Measurements from ENCODE around the gene SNX32.

The SNX32 gene

DNA sequence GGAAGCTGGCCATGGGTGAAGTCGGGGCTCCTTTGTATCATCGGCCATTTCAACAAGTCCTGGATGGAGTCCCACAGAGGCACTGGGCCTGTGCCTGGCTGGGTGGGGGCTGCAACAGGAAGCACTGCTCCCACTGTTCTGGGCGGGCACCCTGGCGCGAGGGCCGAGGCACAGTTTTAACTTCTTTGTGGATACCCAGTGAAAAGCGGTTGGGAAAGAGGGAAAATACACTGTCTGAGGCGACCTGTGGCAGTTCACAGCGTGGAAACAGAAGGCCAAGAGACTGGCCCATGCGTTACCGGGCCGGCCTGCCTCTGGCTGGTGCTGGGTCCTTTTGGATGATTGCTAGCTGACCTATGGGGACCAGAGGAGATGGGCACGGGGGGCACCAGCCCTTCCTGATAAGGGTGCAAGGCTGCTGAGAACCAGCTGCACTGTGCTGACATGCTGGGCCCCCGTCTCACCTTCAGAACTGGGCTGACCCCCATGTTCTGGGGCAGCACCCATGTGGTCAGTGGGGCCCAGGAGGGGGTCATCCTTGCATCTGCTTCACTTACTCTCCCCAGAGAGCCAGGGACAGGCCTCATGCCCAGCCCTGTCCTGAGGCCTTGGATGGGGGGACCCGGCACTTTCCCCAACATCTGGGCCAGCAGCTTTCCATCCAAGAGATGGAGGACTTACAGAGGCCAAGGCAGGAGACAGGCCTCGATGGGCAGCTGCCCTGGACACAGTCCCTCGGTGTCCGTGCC, 42.7 kb upstream of the SNX32 start:
- Histone ChIP-seq H3K9me3 (ENCODE audit: severe bottlenecking) (no peaks in the 10 kb centered on the region), H3K27me3 (ENCODE audit: insufficient read depth, poor library complexity, severe bottlenecking) (peaks cover 25% of the 10 kb centered on the region), H3K4me1 (ENCODE audit: insufficient read depth, poor library complexity, severe bottlenecking) (peaks cover 11% of the 10 kb centered on the region), H3K27ac (ENCODE audit: poor library complexity, severe bottlenecking) (no peak overlapping the region), H3K4me3 (ENCODE audit: severe bottlenecking) (no peak overlapping the region), H3K36me3 (ENCODE audit: low read depth) (no peaks in the 10 kb centered on the region)
- DNase-seq (ENCODE audit: low spot score) (no peak), ATAC-seq (ENCODE audit: low read depth) (no peak)
- TF ChIP-seq, protein P1, sequence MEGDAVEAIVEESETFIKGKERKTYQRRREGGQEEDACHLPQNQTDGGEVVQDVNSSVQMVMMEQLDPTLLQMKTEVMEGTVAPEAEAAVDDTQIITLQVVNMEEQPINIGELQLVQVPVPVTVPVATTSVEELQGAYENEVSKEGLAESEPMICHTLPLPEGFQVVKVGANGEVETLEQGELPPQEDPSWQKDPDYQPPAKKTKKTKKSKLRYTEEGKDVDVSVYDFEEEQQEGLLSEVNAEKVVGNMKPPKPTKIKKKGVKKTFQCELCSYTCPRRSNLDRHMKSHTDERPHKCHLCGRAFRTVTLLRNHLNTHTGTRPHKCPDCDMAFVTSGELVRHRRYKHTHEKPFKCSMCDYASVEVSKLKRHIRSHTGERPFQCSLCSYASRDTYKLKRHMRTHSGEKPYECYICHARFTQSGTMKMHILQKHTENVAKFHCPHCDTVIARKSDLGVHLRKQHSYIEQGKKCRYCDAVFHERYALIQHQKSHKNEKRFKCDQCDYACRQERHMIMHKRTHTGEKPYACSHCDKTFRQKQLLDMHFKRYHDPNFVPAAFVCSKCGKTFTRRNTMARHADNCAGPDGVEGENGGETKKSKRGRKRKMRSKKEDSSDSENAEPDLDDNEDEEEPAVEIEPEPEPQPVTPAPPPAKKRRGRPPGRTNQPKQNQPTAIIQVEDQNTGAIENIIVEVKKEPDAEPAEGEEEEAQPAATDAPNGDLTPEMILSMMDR (IDR thresholded peaks at IDR 0.05; ENCODE audit: poor library complexity, severe bottlenecking): no peak

DNA sequence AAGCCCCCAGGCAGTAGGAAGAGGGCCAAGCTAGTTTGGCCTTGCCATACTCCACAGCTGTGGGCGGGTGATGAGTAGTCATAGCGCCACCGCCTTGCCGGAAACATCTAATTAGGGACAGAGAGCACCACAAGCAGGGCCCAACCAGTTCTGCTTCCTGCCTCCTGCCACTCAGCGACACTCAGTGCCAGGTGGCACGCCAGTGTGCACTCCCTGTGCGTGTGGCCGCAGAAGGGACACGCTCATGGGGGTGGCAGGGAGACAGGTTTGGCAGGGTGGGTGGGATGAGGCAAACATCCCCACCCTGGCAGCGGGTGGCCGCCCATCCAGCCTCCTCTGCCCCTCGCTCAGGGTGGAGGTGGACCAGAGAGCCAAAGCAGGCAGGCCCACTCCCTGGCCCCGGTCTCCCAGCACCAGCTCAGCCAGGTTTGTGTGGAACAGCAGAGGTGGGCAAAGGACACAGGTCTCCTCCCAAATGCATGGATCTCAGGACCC, 42.0 kb upstream of the SNX32 start:
- TF ChIP-seq, protein P1 (IDR thresholded peaks at IDR 0.05; ENCODE audit: poor library complexity, severe bottlenecking): no peak
- no peaks in the 10 kb centered on the region for H3K9me3 ChIP-seq (ENCODE audit: severe bottlenecking)
- no peak overlapping the region for H3K27ac ChIP-seq (ENCODE audit: poor library complexity, severe bottlenecking)
- H3K4me3 ChIP-seq (ENCODE audit: severe bottlenecking): no peak overlapping the region
- no peaks in the 10 kb centered on the region for H3K36me3 ChIP-seq (ENCODE audit: low read depth)
- peaks cover 11% of the 10 kb centered on the region for H3K4me1 ChIP-seq (ENCODE audit: insufficient read depth, poor library complexity, severe bottlenecking)
- no peak for DNase-seq (ENCODE audit: low spot score)
- peaks cover 23% of the 10 kb centered on the region for H3K27me3 ChIP-seq (ENCODE audit: insufficient read depth, poor library complexity, severe bottlenecking)
- no peak for ATAC-seq (ENCODE audit: low read depth)

DNA sequence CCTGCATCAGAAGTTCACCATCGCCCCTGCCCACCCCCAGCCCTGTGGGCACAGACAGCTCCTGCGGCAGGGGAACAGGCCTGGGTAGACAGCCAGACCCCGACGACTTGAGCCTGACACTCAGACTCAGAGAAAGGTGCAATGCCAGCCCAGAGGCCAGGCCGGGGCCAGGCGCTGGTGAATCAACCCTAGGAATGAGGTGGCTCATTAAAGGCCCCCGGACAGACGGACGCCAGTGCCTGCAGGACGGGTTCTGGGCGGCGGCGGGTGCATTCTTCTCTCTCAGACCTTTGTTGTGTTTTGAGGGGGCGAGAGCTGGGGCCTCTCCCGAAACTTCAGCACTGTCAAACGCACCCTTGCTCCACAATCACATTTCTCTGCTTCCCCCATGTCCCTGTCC, 41.3 kb upstream of the SNX32 start:
- DNase-seq (ENCODE audit: low spot score) (no peak), ATAC-seq (ENCODE audit: low read depth) (peak; percentile 11; the same call in 1 of the 3 replicates)
- Histone ChIP-seq H3K4me3 (ENCODE audit: severe bottlenecking) (no peak overlapping the region), H3K27ac (ENCODE audit: poor library complexity, severe bottlenecking) (no peak overlapping the region), H3K4me1 (ENCODE audit: insufficient read depth, poor library complexity, severe bottlenecking) (peaks cover 11% of the 10 kb centered on the region), H3K36me3 (ENCODE audit: low read depth) (no peaks in the 10 kb centered on the region), H3K9me3 (ENCODE audit: severe bottlenecking) (no peaks in the 10 kb centered on the region), H3K27me3 (ENCODE audit: insufficient read depth, poor library complexity, severe bottlenecking) (peaks cover 19% of the 10 kb centered on the region)
- TF ChIP-seq, protein P1 (IDR thresholded peaks at IDR 0.05; ENCODE audit: poor library complexity, severe bottlenecking): no peak

DNA sequence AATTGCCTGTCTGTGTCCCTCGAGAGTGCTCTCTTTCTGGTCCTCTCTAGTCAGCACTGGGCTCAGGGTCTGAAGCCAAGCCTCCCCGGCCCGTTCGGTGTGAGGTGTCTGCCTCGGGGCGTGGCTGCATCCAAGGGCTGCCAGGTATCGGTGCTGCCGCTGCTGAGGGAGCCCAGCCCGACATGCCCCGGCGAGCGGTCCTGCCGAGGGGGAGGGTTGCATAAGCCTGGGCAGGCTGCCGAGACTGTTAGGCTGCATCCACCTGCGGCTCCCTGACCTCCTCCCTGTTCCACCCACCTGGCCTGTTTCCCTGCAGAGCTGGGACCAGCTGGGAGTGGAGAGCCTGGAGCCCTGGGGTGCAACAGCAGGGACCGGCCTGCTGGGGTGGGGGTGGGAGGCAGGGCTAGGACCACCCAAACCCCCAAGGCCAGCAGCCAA, 40.6 kb upstream of the SNX32 start:
- Histone ChIP-seq H3K27ac (ENCODE audit: poor library complexity, severe bottlenecking) (no peak overlapping the region), H3K27me3 (ENCODE audit: insufficient read depth, poor library complexity, severe bottlenecking) (peaks cover 13% of the 10 kb centered on the region), H3K4me3 (ENCODE audit: severe bottlenecking) (no peak overlapping the region), H3K9me3 (ENCODE audit: severe bottlenecking) (no peaks in the 10 kb centered on the region), H3K36me3 (ENCODE audit: low read depth) (no peaks in the 10 kb centered on the region), H3K4me1 (ENCODE audit: insufficient read depth, poor library complexity, severe bottlenecking) (peaks cover 11% of the 10 kb centered on the region)
- TF ChIP-seq, protein P1 (IDR thresholded peaks at IDR 0.05; ENCODE audit: poor library complexity, severe bottlenecking): no peak
- ATAC-seq (ENCODE audit: low read depth): peak; percentile 95
- DNase-seq (ENCODE audit: low spot score): peak; percentile 92
